Measurements from ENCODE around the gene CAMK1D.
"Not testable (repeated sequence)": the region's sequence is repeated elsewhere in the genome, so short reads cannot be mapped to it uniquely, and the experiment has no call there.

CAMK1D gene

DNA sequence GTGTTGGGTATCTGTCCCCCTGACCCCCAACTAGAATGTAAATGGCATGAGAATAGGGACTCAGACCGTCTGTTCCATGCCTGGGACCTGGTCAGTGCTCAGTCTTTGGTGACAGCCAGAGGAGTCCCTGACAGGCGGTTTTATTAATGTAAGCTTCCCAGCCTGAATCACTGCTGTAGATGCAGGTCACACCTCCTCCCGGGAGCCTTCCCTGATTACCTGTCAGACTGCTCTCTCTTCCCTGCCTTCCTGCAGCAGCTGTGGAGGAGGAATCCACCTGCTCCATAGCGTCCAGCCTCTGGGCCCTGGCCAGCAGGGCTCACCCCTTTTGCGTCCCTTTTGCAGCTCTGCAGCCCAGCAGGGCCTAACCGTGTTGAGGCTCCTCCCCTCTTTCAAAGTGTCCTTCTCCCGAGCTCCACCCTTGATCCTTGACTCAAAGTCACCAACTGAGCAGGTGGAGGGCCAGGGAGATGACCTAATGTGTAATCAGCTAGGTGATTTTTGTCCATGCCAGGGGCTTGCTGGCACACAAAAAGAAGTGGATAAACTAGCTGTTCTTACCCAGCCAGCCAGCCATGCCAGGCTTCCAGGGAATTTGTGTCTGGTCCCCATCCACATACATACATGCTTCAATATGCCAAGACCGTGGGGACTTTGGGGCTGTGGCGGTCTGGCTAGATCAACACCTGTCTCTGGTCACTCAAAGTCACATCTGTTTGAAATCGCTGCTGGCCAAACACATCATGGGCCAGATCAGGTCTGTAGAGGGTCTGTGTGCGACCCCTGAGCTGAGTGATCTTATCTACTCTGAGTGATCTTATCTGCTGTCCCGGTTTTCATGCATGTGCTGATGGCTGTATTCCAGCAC is 457.1 kb downstream of the CAMK1D start:
- no peak for DNase-seq

DNA sequence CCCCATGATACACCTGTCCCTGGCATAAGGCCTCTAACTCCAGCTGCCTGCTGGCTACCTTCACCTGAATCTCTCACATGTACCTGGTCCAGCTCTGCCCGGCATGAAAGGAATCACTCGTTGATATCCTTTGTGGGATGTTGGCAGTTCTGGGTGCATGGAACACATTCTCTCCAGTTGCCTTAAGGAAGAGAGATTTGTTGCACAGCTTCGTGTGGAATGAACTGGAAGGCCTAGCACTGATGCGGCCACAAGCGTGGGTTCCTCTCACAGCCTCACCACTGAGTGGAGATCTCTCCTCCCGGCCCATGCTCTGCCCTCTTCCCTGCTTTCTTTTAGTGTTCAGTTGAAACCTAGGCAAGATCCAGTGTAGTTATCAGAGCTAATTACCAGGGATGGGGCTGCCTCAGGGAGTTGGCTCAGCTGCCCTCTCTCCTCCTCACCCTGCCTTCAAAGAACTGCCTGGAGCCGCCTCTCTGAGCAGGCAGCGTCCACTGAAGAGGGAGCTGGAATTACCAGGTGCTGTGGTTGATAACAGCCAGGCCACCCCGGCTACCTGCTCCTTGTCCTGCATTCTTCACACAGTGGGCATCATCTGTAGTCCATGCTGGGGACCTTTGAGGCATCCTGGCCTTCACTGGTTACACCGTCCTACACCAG is 457.9 kb downstream of the CAMK1D start:
- no peak for DNase-seq

DNA sequence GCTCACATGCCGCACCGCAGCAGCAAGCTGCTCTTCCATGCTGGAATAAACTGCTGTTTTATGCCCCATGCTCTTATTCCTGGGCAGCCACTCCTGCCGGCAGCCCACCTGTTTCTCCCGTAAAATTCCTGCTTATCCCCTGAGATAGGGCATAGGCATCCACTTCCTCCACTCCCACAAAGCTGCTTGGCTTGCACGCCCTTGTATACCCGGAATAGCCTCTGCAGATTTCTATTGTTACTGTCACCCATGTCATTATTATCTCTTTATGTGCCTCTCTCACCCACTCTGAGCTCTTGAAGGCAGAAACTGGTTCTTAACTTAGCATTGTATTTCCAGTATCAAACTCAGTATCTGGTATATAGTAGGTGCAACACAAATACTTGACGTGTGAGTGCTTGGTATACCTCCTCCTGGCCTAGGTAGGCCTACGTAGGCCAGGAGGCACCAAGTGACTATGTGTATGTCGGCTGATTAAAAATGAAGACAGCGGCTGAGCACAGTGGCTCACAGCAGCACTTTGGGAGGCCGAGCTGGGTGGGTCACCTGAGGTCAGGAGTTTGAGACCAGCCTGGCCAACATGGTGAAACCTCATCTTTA is 458.8 kb downstream of the CAMK1D start:
- no peak for DNase-seq

DNA sequence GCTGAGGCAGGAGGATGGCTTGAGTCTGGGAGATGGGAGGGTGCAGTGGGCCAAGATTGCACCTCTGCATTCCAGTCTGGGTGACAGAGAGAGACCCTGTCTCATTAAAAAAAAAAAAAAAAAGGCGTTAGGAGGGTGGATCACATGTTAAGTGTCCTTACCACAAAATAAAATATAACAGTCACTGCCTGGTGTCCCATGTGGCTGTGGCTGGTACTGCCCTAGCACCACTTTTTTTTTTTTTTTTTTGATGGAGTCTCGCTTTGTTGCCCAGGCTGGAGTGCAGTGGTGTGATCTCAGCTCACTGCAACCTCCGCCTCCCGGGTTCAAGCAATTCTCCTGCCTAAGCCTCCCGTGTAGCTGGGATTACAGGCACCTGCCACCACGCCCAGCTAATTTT is 460.7 kb downstream of the CAMK1D start:
- not testable (repeated sequence) for DNase-seq

DNA sequence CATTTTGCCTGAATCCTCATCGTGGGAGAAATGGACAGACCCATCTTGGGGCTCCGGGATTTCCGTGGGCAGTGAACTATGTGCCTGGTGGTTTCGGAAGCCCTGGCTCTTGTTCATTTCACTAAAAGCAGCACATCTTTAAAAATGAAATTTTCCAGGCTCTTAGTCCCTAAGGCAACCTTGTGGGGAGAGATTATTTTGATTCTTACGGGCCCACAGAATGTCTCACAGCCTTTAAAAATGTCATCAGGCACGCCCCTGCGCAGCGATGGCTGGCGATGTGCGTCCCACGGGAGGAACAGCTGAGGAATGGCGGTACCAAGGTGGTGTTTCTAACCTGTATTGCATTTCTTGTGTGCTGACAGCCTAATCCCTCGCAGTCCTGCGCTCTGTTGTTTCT is 462.5 kb downstream of the CAMK1D start:
- DNase-seq = no peak

DNA sequence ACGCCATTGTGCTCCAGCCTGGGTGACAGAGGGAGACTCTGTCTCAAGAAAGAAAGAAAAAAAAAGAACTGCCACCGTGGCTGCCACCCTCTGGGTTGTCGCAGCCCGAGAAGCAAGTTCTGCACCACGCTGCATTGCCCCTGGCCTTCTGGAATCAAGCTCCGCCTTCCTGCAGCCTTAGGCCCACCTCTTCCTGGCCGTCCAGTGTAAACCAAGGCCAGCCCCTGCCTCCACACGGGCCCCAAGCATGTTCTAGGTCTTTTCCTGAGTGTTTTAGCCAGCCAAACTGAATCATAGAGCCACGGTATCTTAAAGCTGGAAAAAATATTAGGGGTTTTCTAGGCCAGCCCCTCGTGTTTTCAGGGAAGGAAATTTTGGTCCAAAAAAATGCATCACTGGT is 463.2 kb downstream of the CAMK1D start:
- DNase-seq = no peak

DNA sequence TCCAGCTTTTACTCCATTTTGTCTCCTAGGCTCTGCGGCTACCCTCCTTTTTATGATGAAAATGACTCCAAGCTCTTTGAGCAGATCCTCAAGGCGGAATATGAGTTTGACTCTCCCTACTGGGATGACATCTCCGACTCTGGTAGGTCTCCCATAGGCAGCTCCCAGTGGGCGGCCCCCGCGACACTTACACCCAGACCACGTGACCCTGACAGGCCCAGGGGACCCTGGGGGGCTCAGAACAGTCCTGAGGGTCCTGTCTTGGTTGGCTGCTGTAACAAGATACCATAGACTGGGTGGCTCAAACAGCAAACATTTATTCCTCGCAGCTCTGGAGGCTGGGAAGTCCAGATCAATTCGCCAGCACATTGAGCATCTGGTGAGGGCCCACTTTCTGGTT is 464.8 kb downstream of the CAMK1D start:
- no peak for DNase-seq

DNA sequence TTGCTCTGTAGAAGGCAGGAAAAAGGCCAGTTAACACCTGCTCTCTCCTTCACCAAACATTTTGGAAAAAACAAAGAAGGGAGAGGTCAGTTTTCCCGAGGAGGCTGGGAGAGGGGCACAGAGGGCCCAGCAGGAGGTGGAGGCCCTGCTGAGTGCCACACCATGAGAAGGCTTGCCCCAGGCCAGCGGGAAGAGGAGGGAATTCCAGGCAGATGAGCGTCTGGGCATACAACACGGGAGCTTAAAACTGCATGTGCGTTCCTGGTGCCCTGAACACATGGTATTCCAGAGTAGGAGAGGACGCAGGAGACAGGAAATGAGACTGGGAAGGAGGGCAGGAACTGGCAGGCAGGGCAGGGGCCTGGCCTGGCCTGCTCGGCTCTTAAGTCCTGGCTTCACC is 469.7 kb downstream of the CAMK1D start:
- DNase-seq = no peak

DNA sequence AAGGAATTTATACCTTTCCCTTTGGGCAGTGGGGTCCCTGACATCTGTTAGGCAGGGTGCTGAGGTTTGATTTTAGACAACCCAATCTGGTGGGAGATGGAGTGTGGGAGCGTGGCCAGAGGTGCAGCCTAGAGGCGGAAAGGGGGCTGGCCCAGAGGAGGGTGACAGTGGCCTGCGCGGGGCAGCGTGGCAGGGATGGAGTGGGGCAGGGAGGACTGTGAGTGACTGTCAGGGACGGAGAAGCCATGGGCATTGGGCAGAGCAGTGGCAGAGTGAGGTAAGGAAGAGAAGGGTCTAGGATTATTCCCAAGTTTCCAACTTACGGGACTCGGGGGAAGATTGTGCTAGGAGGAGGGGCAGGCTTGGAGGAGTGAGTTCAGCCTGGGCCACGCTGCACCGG is 470.3 kb downstream of the CAMK1D start:
- DNase-seq = no peak

DNA sequence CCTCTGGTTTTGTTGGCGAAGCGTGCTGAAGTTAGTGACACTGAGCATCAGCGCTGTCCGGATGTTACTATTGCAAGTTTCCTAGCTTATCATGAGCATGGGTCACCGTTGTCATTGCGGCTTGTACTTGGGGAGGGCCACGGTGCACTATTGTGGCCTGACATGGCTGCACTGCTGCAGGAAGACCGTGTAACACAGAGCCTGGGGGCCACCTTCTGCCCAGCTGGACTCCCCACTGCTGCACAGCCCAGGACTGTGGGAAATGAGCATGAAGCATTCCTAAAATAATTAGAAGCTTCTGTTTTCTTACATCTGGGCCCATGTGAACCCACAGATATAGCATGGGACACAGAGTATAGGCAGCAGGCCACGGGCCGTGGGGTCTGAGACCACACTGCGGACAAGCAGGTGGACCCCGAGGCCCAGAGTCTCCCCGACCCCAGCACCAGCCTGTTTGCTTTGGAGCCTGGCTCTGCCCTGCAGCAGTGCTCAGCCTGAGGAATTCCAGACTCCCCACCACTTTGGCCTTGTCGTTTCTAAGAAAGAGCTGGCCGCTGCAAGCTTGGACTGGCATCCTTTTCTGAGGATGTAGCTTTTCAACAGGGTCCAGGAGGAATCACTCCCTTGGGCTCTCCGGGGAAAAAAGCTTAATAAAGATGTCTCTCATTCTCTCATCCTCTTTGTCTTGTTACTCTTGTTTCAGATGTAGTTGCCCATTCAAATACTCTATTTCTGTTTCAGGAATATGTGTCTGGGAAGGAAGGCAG is 473.0 kb downstream of the CAMK1D start:
- no peak for DNase-seq

DNA sequence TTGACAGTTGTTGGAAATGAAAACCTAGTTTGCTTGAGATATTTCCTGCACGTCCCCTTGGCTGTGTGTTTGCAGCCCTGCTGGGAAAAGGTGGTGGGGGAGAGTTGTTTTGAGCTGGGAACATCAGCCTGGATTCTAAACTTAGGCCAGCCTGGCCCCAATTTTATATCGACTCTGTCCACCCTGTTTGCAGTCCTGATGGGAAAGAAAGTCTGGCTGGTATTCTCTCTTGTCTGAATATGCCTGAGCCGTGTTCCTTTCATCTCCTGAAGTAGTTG is 473.5 kb downstream of the CAMK1D start:
- no peak for DNase-seq

DNA sequence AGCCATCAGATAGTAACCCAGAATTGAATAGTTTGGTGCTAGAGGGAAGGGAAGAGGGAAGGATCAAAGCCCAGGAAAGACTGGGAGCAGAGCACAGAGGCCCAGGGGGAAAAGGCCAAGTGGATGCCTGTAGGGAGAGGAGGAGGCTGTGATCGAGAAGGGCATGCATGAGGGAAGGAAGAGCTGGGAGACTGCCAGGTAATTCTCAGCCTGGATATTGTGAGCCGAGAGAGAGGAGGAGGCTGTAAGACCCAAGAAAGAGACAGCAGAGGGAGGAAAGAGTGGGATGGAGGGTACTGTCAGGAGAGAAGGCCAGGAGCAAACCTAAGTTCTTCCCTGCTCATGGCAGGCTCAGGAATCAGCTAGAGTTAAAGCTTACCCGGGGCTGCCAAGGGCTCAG is 474.0 kb downstream of the CAMK1D start:
- DNase-seq = no peak

DNA sequence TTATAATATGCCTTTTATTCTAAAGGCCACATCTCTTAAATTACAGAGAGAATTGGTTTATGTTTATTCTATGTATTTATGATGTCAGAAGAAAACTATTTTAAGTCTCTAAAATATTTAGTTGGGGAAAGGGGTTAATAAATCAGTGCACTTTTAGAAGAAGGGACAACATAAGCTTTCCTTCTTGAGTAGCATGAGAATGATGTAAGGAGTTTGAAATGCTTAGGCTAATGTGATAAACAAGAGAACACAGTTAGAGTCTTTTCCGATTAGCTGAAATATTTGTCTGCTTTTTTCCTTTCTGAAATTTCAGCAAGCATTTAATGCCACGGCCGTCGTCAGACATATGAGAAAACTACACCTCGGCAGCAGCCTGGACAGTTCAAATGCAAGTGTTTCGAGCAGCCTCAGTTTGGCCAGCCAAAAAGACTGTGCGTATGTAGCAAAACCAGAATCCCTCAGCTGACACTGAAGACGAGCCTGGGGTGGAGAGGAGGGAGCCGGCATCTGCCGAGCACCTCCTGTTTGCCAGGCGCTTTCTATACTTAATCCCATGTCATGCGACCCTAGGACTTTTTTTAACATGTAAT is 476.0 kb downstream of the CAMK1D start:
- DNase-seq = no peak

DNA sequence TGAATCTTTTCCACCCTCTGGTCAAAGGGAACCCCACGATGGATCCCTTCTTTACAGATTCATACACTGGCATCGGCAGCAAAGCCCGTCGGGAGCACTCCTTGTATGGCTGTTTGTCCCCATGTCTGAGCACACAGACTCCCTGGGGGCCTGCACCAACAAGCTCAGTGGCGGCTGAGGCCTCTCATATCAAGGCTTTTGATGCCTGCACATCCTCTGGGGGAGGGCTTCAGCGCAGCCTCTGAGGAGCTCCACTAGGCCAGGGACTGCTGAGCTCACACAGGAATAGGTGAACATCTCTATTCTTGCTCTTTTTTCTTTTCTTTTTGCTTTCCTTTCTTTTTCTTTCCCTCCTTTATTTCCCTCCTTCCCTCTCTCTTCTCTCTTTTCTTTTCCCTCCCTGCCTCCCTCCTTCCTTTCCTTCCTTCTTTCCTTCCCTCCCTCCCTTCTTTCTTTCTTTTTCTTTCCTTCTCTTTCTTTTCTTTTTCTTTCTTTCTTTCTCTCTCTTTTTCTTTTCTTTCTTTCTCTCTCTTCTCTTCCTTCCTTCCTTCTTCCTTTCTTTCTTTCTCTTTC is 477.5 kb downstream of the CAMK1D start:
- no peak for DNase-seq

DNA sequence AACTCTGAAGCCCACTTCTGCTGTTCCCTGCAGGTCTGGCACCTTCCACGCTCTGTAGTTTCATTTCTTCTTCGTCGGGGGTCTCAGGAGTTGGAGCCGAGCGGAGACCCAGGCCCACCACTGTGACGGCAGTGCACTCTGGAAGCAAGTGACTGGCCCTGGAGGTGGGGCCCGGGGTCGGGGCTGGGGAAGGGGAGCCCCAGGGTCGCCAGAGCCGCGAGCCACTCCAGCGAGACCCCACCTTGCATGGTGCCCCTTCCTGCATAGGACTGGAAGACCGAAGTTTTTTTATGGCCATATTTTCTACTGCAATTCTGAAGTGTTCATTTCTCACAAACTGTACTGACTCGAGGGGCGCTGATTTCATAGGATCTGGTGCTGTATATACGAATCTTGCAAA is 479.4 kb downstream of the CAMK1D start:
- DNase-seq = no peak

DNA sequence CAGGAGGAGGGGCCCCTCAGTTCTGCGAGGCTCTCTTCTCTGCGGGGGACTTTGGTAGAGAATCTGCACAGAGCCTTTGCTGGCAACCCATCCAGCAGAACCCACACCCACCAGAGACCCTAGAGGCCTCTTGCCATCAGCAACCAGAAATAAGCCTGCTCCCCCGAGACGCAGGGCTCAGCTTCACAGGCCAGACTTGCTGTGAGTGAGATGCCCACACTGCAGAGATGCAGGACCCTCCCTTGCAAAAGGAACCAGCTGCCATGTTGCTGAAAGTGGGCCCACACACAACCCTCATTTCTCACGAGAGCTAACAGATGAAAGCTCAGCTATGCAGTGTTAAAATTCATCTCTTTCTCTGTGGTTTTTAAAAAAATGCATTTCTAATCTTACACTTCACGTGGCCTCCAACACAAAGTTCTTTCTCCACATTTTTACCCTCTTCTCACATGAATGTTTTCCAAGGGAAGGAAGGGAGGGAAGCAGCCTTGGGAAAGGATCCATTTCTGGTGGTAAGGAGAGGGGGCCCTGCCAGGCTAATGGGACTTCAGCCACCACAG is 480.6 kb downstream of the CAMK1D start:
- DNase-seq = no peak

DNA sequence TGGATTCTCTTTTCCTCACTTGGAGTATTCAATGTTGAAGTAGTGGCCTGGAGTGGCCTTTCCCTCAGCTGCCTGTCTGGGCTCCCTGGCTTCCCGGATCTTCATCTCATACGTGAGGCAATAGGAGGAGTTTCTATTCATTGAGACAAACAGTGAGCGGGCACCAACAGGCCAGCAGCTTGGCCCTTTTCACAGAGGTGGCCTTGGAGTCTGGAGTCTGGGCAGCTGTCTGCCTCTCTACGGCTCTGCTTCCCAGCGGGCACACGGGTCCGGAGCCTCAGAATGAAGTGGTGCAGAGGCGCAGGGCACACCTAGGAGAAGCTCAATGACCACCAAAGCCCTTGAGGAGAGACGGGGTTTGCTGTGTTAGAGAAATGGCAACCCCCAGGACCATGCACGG is 482.7 kb downstream of the CAMK1D start:
- no peak for DNase-seq

DNA sequence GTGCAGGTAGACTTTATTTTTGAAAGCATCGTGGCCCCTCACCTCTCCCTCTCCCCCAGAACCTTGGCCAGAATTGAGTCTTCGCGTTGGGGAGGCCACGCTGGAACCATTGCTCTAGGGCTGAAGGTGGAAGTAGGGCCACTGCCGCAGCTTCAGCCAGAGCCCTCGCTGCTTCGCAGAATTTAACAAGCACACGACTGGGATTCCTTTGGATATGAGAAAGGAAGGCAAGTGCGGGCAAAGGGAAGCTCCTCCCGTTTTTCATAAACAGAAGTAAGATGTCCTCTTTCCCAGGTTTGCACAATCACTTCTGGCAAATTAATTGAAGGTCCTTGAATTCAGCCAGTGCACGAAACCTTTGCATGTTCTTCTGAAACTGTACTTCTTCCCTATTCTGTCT is 484.1 kb downstream of the CAMK1D start:
- DNase-seq = no peak

DNA sequence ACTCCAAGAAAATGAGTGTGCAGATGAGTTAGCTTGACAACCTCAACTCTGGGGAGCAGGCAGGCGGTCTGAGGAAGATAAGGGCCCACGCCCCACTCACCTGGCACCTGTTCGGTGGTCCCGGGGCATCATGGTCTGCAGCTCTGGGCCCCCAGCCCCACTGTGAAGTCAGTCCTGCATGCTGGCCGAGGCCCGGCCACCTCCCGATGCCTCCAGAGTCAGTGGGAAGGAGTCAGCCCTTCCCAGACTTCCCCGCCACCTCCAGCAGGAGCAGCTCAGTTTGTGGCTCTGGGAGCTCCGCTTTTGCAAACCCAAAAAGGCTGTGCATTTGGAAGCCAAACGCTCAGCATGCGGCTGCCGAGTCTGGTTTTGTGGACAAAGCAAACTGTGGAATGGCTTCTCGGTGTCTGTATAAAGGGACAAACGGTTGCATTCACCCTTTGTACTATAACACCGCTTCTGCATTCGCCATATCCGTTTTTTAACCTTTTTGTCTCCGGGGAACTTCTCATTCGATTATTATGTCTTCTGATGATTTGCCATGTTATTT is 484.8 kb downstream of the CAMK1D start:
- DNase-seq = no peak

DNA sequence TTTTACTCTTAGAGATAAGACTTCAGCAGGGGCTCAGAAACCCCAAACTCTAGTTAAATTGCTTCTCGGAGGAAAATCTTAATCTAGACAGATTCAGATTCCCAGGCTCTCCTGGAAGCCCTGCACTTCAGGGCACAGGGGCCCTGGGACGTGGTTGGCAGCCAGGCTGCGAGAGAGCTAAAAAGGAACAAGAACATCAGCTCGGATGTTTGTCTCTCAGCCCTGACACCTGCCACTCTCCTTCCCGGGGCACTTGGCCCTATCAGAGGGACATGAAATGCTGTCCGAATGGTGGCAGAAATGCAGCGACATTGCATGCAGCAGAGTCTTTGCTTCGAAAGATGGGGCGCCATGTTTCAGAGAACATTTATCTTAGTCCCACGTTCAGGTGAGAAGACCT is 485.4 kb downstream of the CAMK1D start:
- DNase-seq = no peak

DNA sequence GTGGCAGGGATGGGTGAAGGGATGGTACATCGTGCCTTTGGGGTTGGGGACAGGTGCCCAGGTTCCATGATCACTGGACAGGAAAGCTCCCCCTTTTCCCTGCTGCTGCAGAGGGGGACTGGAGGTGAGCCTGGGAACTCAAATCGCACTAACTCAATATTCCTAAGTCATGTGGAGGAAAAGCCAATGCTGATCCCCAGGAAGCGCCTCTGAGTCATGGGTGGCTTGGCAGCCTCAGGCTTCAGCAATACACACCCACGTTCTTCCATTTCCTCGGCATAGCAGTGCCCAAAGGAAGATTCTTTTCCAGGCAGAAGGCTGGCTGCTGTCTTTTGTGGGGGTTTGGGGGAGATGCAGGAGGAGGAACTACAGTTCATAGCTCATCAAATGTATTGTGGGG is 486.4 kb downstream of the CAMK1D start:
- DNase-seq = no peak

DNA sequence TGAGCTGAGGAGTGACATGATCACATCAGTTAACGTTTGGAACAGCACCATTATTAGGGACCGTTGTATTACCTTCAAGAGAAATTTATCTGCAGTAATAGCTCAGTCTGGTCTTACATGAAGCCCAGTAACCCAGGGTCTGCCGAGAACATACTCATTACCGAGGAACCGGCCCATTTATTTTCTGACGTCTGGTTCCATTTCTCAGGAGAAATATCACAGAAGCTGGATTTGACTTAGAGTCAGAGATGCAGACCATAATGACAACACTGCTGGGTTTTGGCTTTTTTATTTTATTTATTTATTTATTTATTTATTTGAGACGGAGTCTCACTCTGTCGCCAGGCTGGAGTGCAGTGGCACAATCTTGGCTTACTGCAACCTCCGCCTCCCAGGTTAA is 489.0 kb downstream of the CAMK1D start:
- no peak for DNase-seq
